Muscle layer of duodenum (tissue), 2 donors: ENCODE data around the gene KIF3B.
"Not testable (repeated sequence)": the region's sequence is repeated elsewhere in the genome, so short reads cannot be mapped to it uniquely, and the experiment has no call there.

Experiments used
- H3K27ac ChIP-seq: one replicate; pipeline ENCODE4 v1.7.0; 2013; ENCODE audit warnings: mild to moderate bottlenecking, low read length
- H3K27me3 ChIP-seq: one replicate; pipeline ENCODE4 v1.7.0; 2013; ENCODE audit warnings: low read depth, mild to moderate bottlenecking, control low read depth, low read length
- H3K36me3 ChIP-seq, 2 donors: one replicate each; pipeline ENCODE4 v1.7.0; 2013; ENCODE audit warnings: low read length in 2 of 2, control low read depth in 1 of 2, mild to moderate bottlenecking in 1 of 2; ENCODE audit not compliant: insufficient read depth in 2 of 2, control insufficient read depth in 1 of 2
- H3K4me1 ChIP-seq, 2 donors: one replicate each; pipeline ENCODE4 v1.7.0; 2013; ENCODE audit warnings: low read length in 2 of 2, mild to moderate bottlenecking in 2 of 2, control low read depth in 1 of 2, moderate library complexity in 1 of 2; ENCODE audit not compliant: insufficient read depth in 2 of 2, control insufficient read depth in 1 of 2
- H3K4me3 ChIP-seq, 2 donors: one replicate each; pipeline ENCODE4 v1.7.0; 2013; ENCODE audit warnings: low read length in 2 of 2, low read depth in 1 of 2, mild to moderate bottlenecking in 1 of 2
- H3K9me3 ChIP-seq, 2 donors: one replicate each; pipeline ENCODE4 v1.7.0; 2013; ENCODE audit warnings: low read length in 2 of 2, control low read depth in 1 of 2, mild to moderate bottlenecking in 1 of 2; ENCODE audit not compliant: control insufficient read depth in 1 of 2
- donor health status: healthy.

KIF3B gene

GRCh38 chr20:32380037-32380436 lies 102.6 kb downstream of the KIF3B start:
- H3K27me3 ChIP-seq, H3K9me3 ChIP-seq, H3K27ac ChIP-seq, H3K36me3 ChIP-seq, H3K4me3 ChIP-seq: not testable (repeated sequence)
- peaks cover 0 to 13% of the 10 kb centered on the region in 2 donors for H3K4me1 ChIP-seq

GRCh38 chr20:32380745-32381144 lies 103.3 kb downstream of the KIF3B start:
- Histone ChIP-seq H3K36me3 (peaks cover 4 to 7% of the 10 kb centered on the region in 2 donors), H3K4me1 (peaks cover 0 to 18% of the 10 kb centered on the region in 2 donors), H3K4me3 (no peak overlapping the region), H3K27me3 (no peaks in the 10 kb centered on the region), H3K9me3 (no peaks in the 10 kb centered on the region), H3K27ac (no peak overlapping the region)

- Histone ChIP-seq H3K36me3 (peaks cover 6 to 7% of the 10 kb centered on the region in 2 donors), H3K9me3 (no peaks in the 10 kb centered on the region), H3K27me3 (no peaks in the 10 kb centered on the region), H3K27ac (no peak overlapping the region), H3K4me1 (peaks cover 0 to 31% of the 10 kb centered on the region in 2 donors), H3K4me3 (no peak overlapping the region)
Measured at GRCh38 chr20:32382102-32382950, 104.9 kb downstream of the KIF3B start.

- not testable (repeated sequence) for H3K9me3 ChIP-seq, H3K36me3 ChIP-seq, H3K4me3 ChIP-seq, H3K27me3 ChIP-seq, H3K27ac ChIP-seq
- H3K4me1 ChIP-seq, result peaks cover 0 to 31% of the 10 kb centered on the region in 2 donors
Measured at GRCh38 chr20:32383441-32383840, 106.0 kb downstream of the KIF3B start.
